PFSK-1 (cell line): ENCODE measurements around the gene MEST.

Experiments used
- POLR2AphosphoS5 ChIP-seq: IDR thresholded peaks from 2 replicates; pipeline ENCODE4 v1.6.1; 2012; ENCODE audit warnings: low read depth, mild to moderate bottlenecking, control low read depth, low read length, moderate library complexity
- TAF1 ChIP-seq: IDR thresholded peaks from 2 replicates; pipeline ENCODE4 v1.6.1; 2012; ENCODE audit warnings: low read length, control low read depth, borderline replicate concordance; ENCODE audit not compliant: insufficient read depth
- TF ChIP-seq, protein P1 (sequence below), 2 experiments: IDR thresholded peaks; 2 replicates each; pipeline versions ENCODE4 v1.6.1 to v1.8.0; 2011 to 2012; ENCODE audit warnings: low read depth in 2 of 2, low read length in 2 of 2, control low read depth in 1 of 2, inconsistent platforms in 1 of 2, mild to moderate bottlenecking in 1 of 2, moderate library complexity in 1 of 2; ENCODE audit not compliant: insufficient read depth in 1 of 2

- TF ChIP-seq POLR2AphosphoS5 (no peak), TAF1 (no peak)
- TF ChIP-seq, protein P1, sequence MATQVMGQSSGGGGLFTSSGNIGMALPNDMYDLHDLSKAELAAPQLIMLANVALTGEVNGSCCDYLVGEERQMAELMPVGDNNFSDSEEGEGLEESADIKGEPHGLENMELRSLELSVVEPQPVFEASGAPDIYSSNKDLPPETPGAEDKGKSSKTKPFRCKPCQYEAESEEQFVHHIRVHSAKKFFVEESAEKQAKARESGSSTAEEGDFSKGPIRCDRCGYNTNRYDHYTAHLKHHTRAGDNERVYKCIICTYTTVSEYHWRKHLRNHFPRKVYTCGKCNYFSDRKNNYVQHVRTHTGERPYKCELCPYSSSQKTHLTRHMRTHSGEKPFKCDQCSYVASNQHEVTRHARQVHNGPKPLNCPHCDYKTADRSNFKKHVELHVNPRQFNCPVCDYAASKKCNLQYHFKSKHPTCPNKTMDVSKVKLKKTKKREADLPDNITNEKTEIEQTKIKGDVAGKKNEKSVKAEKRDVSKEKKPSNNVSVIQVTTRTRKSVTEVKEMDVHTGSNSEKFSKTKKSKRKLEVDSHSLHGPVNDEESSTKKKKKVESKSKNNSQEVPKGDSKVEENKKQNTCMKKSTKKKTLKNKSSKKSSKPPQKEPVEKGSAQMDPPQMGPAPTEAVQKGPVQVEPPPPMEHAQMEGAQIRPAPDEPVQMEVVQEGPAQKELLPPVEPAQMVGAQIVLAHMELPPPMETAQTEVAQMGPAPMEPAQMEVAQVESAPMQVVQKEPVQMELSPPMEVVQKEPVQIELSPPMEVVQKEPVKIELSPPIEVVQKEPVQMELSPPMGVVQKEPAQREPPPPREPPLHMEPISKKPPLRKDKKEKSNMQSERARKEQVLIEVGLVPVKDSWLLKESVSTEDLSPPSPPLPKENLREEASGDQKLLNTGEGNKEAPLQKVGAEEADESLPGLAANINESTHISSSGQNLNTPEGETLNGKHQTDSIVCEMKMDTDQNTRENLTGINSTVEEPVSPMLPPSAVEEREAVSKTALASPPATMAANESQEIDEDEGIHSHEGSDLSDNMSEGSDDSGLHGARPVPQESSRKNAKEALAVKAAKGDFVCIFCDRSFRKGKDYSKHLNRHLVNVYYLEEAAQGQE (IDR thresholded peaks at IDR 0.05; ENCODE audit: insufficient read depth in 1 of 2, low read depth in 2 of 2, low read length in 2 of 2) = no peak
These were observed 37.5 kb downstream of the MEST start for GRCh38 chr7:130529417-130529816.
